NCI-H69 (cell line): ENCODE measurements around the gene GANC.

Experiments used
- DNase-seq: peaks from one replicate; lab custom pipeline; 2025; lab: John Stamatoyannopoulos, UW

The GANC gene

GRCh38 chr15:42348083-42348482 lies 75.1 kb downstream of the GANC start:
- DNase-seq = no peak

- no peak for DNase-seq
These were observed 76.2 kb downstream of the GANC start for GRCh38 chr15:42349186-42349585.

GRCh38 chr15:42352401-42352800 lies 79.4 kb downstream of the GANC start:
- DNase-seq = no peak

GRCh38 chr15:42353061-42353460 lies 80.1 kb downstream of the GANC start:
- DNase-seq = no peak

GRCh38 chr15:42354824-42355223 lies 81.8 kb downstream of the GANC start:
- DNase-seq = no peak

GRCh38 chr15:42355291-42355690 lies 82.3 kb downstream of the GANC start:
- no peak for DNase-seq

GRCh38 chr15:42356851-42357250 lies 83.8 kb downstream of the GANC start:
- no peak for DNase-seq

- DNase-seq = no peak
These were observed 85.1 kb downstream of the GANC start for GRCh38 chr15:42358141-42358540.

- DNase-seq = no peak
These were observed 86.2 kb downstream of the GANC start, which contains the start of gene CAPN3 for GRCh38 chr15:42359249-42359648. Gene CAPN3 (plus strand): TSS chr15:42359501. CDS start chr15:42359806, 305 bp downstream.

- no peak for DNase-seq
These were observed 87.0 kb downstream of the GANC start for GRCh38 chr15:42359985-42360384.

- DNase-seq = no peak
These were observed 87.6 kb downstream of the GANC start for GRCh38 chr15:42360535-42361112.

- DNase-seq = no peak
These were observed 90.5 kb downstream of the GANC start for GRCh38 chr15:42363487-42363886.

- no peak for DNase-seq
These were observed 90.9 kb downstream of the GANC start for GRCh38 chr15:42363942-42364341.

- peak; percentile 46 for DNase-seq
These were observed 91.5 kb downstream of the GANC start for GRCh38 chr15:42364529-42364928.

- DNase-seq = no peak
These were observed 93.0 kb downstream of the GANC start for GRCh38 chr15:42365921-42366550.

- no peak for DNase-seq
These were observed 94.0 kb downstream of the GANC start for GRCh38 chr15:42367041-42367440.

- DNase-seq = no peak
These were observed 95.1 kb downstream of the GANC start for GRCh38 chr15:42368096-42368495.

- DNase-seq = peak; percentile 1
These were observed 98.1 kb downstream of the GANC start for GRCh38 chr15:42371096-42371495.

- DNase-seq = no peak
These were observed 100.3 kb downstream of the GANC start for GRCh38 chr15:42373274-42373673.

GRCh38 chr15:42373936-42374335 lies 100.9 kb downstream of the GANC start:
- no peak for DNase-seq

GRCh38 chr15:42374810-42375209 lies 101.8 kb downstream of the GANC start:
- no peak for DNase-seq

GRCh38 chr15:42375252-42375651 lies 102.3 kb downstream of the GANC start:
- DNase-seq = no peak

- DNase-seq = no peak
These were observed 102.9 kb downstream of the GANC start for GRCh38 chr15:42375941-42376340.

GRCh38 chr15:42378011-42378410 lies 105.0 kb downstream of the GANC start:
- no peak for DNase-seq
